ENCODE measurements around the gene CBY3.
"Not testable (repeated sequence)": the region's sequence is repeated elsewhere in the genome, so short reads cannot be mapped to it uniquely, and the experiment has no call there.

DNA sequence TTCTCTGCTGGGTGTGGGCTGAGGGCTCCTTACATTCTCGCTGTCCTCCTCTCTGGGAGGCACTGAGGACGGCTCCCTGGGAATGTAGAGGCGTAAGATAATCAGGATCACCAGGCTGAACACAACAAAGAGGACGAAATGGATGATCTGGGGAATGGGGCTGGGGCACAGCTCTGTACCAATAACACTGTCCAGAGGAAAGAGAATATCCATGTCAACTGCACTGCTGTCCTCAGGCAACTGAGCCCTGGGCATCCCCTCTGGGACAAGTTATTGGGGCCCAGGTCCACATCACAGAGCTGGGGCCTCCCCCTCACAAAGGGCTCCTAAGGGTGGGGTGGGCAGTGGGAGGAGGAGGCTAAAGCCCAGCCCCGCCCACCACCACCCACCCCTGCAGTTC lies 36.1 kb downstream of the CBY3 start:
- not testable (repeated sequence) for TF ChIP-seq CTCF (IDR thresholded peaks at IDR 0.05 in 2 of 3, conservative IDR thresholded peaks at IDR 0.05 in 1 of 3; ENCODE audit: borderline replicate concordance in 1 of 3, insufficient read depth in 1 of 3, low read depth in 2 of 3, low read length in 2 of 3); SIN3A (IDR thresholded peaks at IDR 0.05; ENCODE audit: low read depth); ZFX (IDR thresholded peaks at IDR 0.05); POLR2AphosphoS5 (IDR thresholded peaks at IDR 0.05; ENCODE audit: low read depth, low read length); ZBTB33 (IDR thresholded peaks at IDR 0.05; ENCODE audit: extremely low read depth, insufficient replicate concordance, low read length); EZH2 (IDR thresholded peaks at IDR 0.05); EZH2phosphoT487 (IDR thresholded peaks at IDR 0.05; ENCODE audit: borderline replicate concordance); POLR2A (IDR thresholded peaks at IDR 0.05; ENCODE audit: borderline replicate concordance, extremely low read depth, insufficient read depth, insufficient read length); JUND (IDR thresholded peaks at IDR 0.05); YY1 (IDR thresholded peaks at IDR 0.05; ENCODE audit: extremely low read depth, insufficient replicate concordance, low read depth, low read length); TCF7L2 (IDR thresholded peaks at IDR 0.05; ENCODE audit: borderline replicate concordance, extremely low read depth, insufficient read depth, insufficient read length)
- TF ChIP-seq, protein P1, sequence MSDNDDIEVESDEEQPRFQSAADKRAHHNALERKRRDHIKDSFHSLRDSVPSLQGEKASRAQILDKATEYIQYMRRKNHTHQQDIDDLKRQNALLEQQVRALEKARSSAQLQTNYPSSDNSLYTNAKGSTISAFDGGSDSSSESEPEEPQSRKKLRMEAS (IDR thresholded peaks at IDR 0.05) = not testable (repeated sequence)

All from HCT116 (cell line).